ENCODE measurements around the gene HSPB6. TPM values are rescaled to one million over a fixed set of nuclear protein-coding genes. Genes with fewer than 3 reads are reported as not detected.

The HSPB6 gene
- total and polyA plus RNA-seq, 12 donors: 21.1 to 932 (median 265) TPM

- TF ChIP-seq CTCF (IDR thresholded peaks at IDR 0.05) (no peak), POLR2A (IDR thresholded peaks at IDR 0.05) (no peak)
- H3K36me3 ChIP-seq (replicated peaks in 1 of 2): peaks cover 0 to 6% of the 10 kb centered on the region in 2 donors
- no peak overlapping the region for H3K4me3 ChIP-seq
- no peak overlapping the region for H3K27ac ChIP-seq
- H3K27me3 ChIP-seq: no peaks in the 10 kb centered on the region
- intact Hi-C loops (cut with DNase I): no loop called here
- DNase-seq: no peak
- WGBS, 4 donors: 88 to 89% (median 88%) methylated on average over 13 to 45 of the region's 45 CpGs
- H3K9me3 ChIP-seq (replicated peaks in 1 of 3): no peaks in the 10 kb centered on the region
- no peaks in the 10 kb centered on the region for H3K4me1 ChIP-seq (replicated peaks in 1 of 2)
Measured at GRCh38 chr19:35784503-35785338, 27.9 kb upstream of the HSPB6 start.

- Histone ChIP-seq H3K4me1 (replicated peaks in 1 of 2) (no peaks in the 10 kb centered on the region), H3K4me3 (no peak overlapping the region), H3K27ac (no peak overlapping the region), H3K36me3 (replicated peaks in 1 of 2) (peaks cover 0 to 6% of the 10 kb centered on the region in 2 donors), H3K9me3 (replicated peaks in 1 of 3) (no peaks in the 10 kb centered on the region), H3K27me3 (no peaks in the 10 kb centered on the region)
- no peak for TF ChIP-seq CTCF (IDR thresholded peaks at IDR 0.05)
- no peak for TF ChIP-seq POLR2A (IDR thresholded peaks at IDR 0.05)
- no peak for DNase-seq
- intact Hi-C loops (cut with DNase I): no loop called here
- 86 to 92% (median 89%) methylated on average over 17 to 28 of the region's 28 CpGs for WGBS, 4 donors
Measured at GRCh38 chr19:35783469-35784434, 26.9 kb upstream of the HSPB6 start.

- Histone ChIP-seq H3K27ac (no peak overlapping the region), H3K4me3 (no peak overlapping the region), H3K4me1 (replicated peaks in 1 of 2) (no peaks in the 10 kb centered on the region), H3K36me3 (replicated peaks in 1 of 2) (peaks cover 0 to 6% of the 10 kb centered on the region in 2 donors), H3K9me3 (replicated peaks in 1 of 3) (no peaks in the 10 kb centered on the region), H3K27me3 (no peaks in the 10 kb centered on the region)
- DNase-seq: no peak
- WGBS, 4 donors: 93 to 98% (median 96%) methylated on average over 6 to 12 of the region's 12 CpGs
- intact Hi-C loops (cut with DNase I): no loop called here
- TF ChIP-seq CTCF (IDR thresholded peaks at IDR 0.05) (no peak), POLR2A (IDR thresholded peaks at IDR 0.05) (no peak)
Measured at GRCh38 chr19:35782589-35782988, 25.8 kb upstream of the HSPB6 start.

- 84 to 92% (median 91%) methylated on average over 9 of the region's 9 CpGs for WGBS, 4 donors
- Histone ChIP-seq H3K9me3 (replicated peaks in 1 of 3) (no peaks in the 10 kb centered on the region), H3K36me3 (replicated peaks in 1 of 2) (peaks cover 0 to 6% of the 10 kb centered on the region in 2 donors), H3K27ac (no peak overlapping the region), H3K4me1 (replicated peaks in 1 of 2) (no peaks in the 10 kb centered on the region), H3K27me3 (no peaks in the 10 kb centered on the region), H3K4me3 (no peak overlapping the region)
- intact Hi-C loops (cut with DNase I): no loop called here
- no peak for TF ChIP-seq POLR2A (IDR thresholded peaks at IDR 0.05)
- TF ChIP-seq CTCF (IDR thresholded peaks at IDR 0.05): no peak
- no peak for DNase-seq
Measured at GRCh38 chr19:35781650-35782049, 24.8 kb upstream of the HSPB6 start.

All from adrenal gland (tissue), 12 donors.